Neuronal stem cell (in vitro differentiated cells): ENCODE measurements around the gene ERCC2.
A peak's percentile ranks its signal among the peaks of the same experiment; 100 is the strongest.

ENCODE experiments used
- DNase-seq: peaks from one replicate; pipeline ENCODE4 v3.0.0-alpha.2; 2013; ENCODE audit warnings: low spot score
- H2AFZ ChIP-seq: one replicate; pipeline ENCODE4 v1.6.1; 2013; ENCODE audit warnings: mild to moderate bottlenecking, low read length, inconsistent platforms
- H2AK5ac ChIP-seq: 2 replicates; pipeline ENCODE4 v1.6.1; 2013; ENCODE audit warnings: low read depth, mild to moderate bottlenecking, inconsistent platforms, low read length, moderate library complexity, mixed read lengths
- H2BK120ac ChIP-seq: 2 replicates; pipeline ENCODE4 v1.6.1; 2013; ENCODE audit warnings: low read depth, mild to moderate bottlenecking, inconsistent platforms, low read length, moderate library complexity, mixed read lengths
- H2BK12ac ChIP-seq: one replicate; pipeline ENCODE4 v1.6.1; 2013; ENCODE audit warnings: low read length, inconsistent platforms
- H2BK15ac ChIP-seq: 2 replicates; pipeline ENCODE4 v1.6.1; 2013; ENCODE audit warnings: mild to moderate bottlenecking, low read length, inconsistent platforms, mixed read lengths
- H2BK5ac ChIP-seq: one replicate; pipeline ENCODE4 v1.6.1; 2013; ENCODE audit warnings: inconsistent platforms, mild to moderate bottlenecking, low read length, moderate library complexity
- H3K14ac ChIP-seq: one replicate; pipeline ENCODE4 v1.6.1; 2013; ENCODE audit warnings: low read length, inconsistent platforms
- H3K18ac ChIP-seq: 2 replicates; pipeline ENCODE4 v1.6.1; 2013; ENCODE audit warnings: low read length, inconsistent platforms
- H3K23ac ChIP-seq: 2 replicates; pipeline ENCODE4 v1.6.1; 2013; ENCODE audit warnings: low read depth, mild to moderate bottlenecking, mixed read lengths, low read length, inconsistent platforms; ENCODE audit not compliant: poor library complexity
- H3K27ac ChIP-seq: replicated peaks from 3 replicates; pipeline ENCODE4 v1.5.1; 2013; ENCODE audit warnings: low read length, inconsistent platforms
- H3K27me3 ChIP-seq, 3 experiments: 2 replicates each; pipeline ENCODE4 v1.6.1; 2013; ENCODE audit warnings: low read length in 3 of 3, mild to moderate bottlenecking in 2 of 3, inconsistent platforms in 1 of 3, low read depth in 1 of 3, mixed read lengths in 1 of 3, moderate library complexity in 1 of 3; ENCODE audit not compliant: control insufficient read depth in 3 of 3, insufficient read depth in 3 of 3
- H3K36me3 ChIP-seq, 2 donors: replicated peaks in 1 of 2; 2 replicates each; pipeline ENCODE4 v1.6.1; 2013; ENCODE audit warnings: low read length in 2 of 2; ENCODE audit not compliant: control insufficient read depth in 2 of 2, insufficient read depth in 2 of 2
- H3K4ac ChIP-seq: 2 replicates; pipeline ENCODE4 v1.6.1; 2013; ENCODE audit warnings: inconsistent platforms, mild to moderate bottlenecking, low read length, moderate library complexity
- H3K4me1 ChIP-seq, 2 donors: 1 replicate in 1 of 2; 2 replicates in 1 of 2; pipeline ENCODE4 v1.6.1; 2013; ENCODE audit warnings: low read length in 2 of 2, low read depth in 1 of 2; ENCODE audit not compliant: control insufficient read depth in 2 of 2, insufficient read depth in 1 of 2
- H3K4me2 ChIP-seq: one replicate; pipeline ENCODE4 v1.6.1; 2013; ENCODE audit warnings: mild to moderate bottlenecking, low read length, inconsistent platforms; ENCODE audit not compliant: insufficient read depth, poor library complexity, severe bottlenecking
- H3K4me3 ChIP-seq, 2 donors: 2 replicates each; pipeline ENCODE4 v1.5.1; 2013; ENCODE audit warnings: low read length in 2 of 2, mild to moderate bottlenecking in 2 of 2, inconsistent platforms in 1 of 2, moderate library complexity in 1 of 2
- H3K79me1 ChIP-seq: one replicate; pipeline ENCODE4 v1.6.1; 2013; ENCODE audit warnings: low read depth, mild to moderate bottlenecking, inconsistent platforms, low read length, moderate library complexity
- H3K9ac ChIP-seq: one replicate; pipeline ENCODE4 v1.6.1; 2013; ENCODE audit warnings: mild to moderate bottlenecking, low read depth, low read length, inconsistent platforms; ENCODE audit not compliant: poor library complexity
- H3K9me3 ChIP-seq, 2 donors: replicated peaks in 1 of 2; 2 replicates each; pipeline versions ENCODE3 to v1.6.1; 2013; ENCODE audit warnings: low read length in 2 of 2, mild to moderate bottlenecking in 2 of 2, inconsistent platforms in 1 of 2, low read depth in 1 of 2, mixed read lengths in 1 of 2, moderate library complexity in 1 of 2; ENCODE audit not compliant: control insufficient read depth in 2 of 2, insufficient read depth in 1 of 2
- H4K8ac ChIP-seq: one replicate; pipeline ENCODE4 v1.6.1; 2013; ENCODE audit warnings: low read depth, mild to moderate bottlenecking, inconsistent platforms, low read length, moderate library complexity
- H4K91ac ChIP-seq: one replicate; pipeline ENCODE4 v1.6.1; 2013; ENCODE audit warnings: low read length, low read depth, mild to moderate bottlenecking, inconsistent platforms; ENCODE audit not compliant: poor library complexity
- WGBS, 2 donors: extraction: QIAGEN DNeasy Blood & Tissue Kit; methylation state at CpG; one replicate each; pipeline ENCODE4 v1.1.7; 2013; ENCODE audit warnings: missing lambda C conversion rate in 2 of 2, mixed read lengths in 1 of 2; ENCODE audit not compliant: insufficient read length in 2 of 2, insufficient replicate concordance in 1 of 2; ENCODE audit errors: extremely low coverage in 2 of 2; 5-methylcytosine and 5-hydroxymethylcytosine counted together

ERCC2 gene

GRCh38 chr19:45323671-45324081, 46.7 kb downstream of the ERCC2 start:
- Histone ChIP-seq H2BK5ac (no peak overlapping the region), H3K4ac (no peak overlapping the region), H2AK5ac (no peak overlapping the region), H3K4me2 (peak overlapping the region; percentile 78), H2BK120ac (no peak overlapping the region), H2AFZ (peak overlapping the region; percentile 78), H3K23ac (no peak overlapping the region), H3K9ac (no peak overlapping the region), H4K8ac (no peak overlapping the region), H2BK15ac (peak overlapping the region; percentile 62), H2BK12ac (no peak overlapping the region), H3K4me1 (peaks cover 13 to 14% of the 10 kb centered on the region in 2 donors), H4K91ac (no peak overlapping the region), H3K27me3 (peaks cover 0 to 31% (median 17%) of the 10 kb centered on the region in 3 experiments), H3K4me3 (peak overlapping the region in 1 of 2 donors; percentile 47), H3K79me1 (no peaks in the 10 kb centered on the region), H3K14ac (no peak overlapping the region), H3K18ac (peak overlapping the region; percentile 93), H3K9me3 (no peaks in the 10 kb centered on the region), H3K36me3 (no peaks in the 10 kb centered on the region), H3K27ac (no peak overlapping the region)
- no peak for DNase-seq
- no CpG with 5 or more reads among the region's 30 CpGs for WGBS, 2 donors

GRCh38 chr19:45322744-45323281, 47.6 kb downstream of the ERCC2 start, which contains the start of gene CKM:
TSS of gene CKM (minus strand) at chr19:45322875. CDS start at chr19:45319713, 3,162 bp downstream.
- peak within 1 kb of the TSS; percentile 39 for H3K14ac ChIP-seq
- no peak within 1 kb of the TSS for H2BK5ac ChIP-seq
- peak within 1 kb of the TSS; percentile 59 for H2AK5ac ChIP-seq
- no peak within 1 kb of the TSS for H4K91ac ChIP-seq
- peak within 1 kb of the TSS; percentile 7 for H2BK12ac ChIP-seq
- no peak within 1 kb of the TSS for H4K8ac ChIP-seq
- H3K27ac ChIP-seq = no peak within 1 kb of the TSS
- H3K9me3 ChIP-seq = no peaks in the 10 kb centered on the region
- peak within 1 kb of the TSS; percentile 93 for H3K18ac ChIP-seq
- no peak for DNase-seq
- H2BK120ac ChIP-seq = peak within 1 kb of the TSS; percentile 9
- peaks cover 0 to 31% (median 21%) of the 10 kb centered on the region in 3 experiments for H3K27me3 ChIP-seq
- H3K23ac ChIP-seq = no peak within 1 kb of the TSS
- H3K9ac ChIP-seq = no peak within 1 kb of the TSS
- peak within 1 kb of the TSS; percentile 78 for H3K4me2 ChIP-seq
- peak within 1 kb of the TSS; percentile 78 for H2AFZ ChIP-seq
- H3K36me3 ChIP-seq = no peaks in the 10 kb centered on the region
- WGBS, 2 donors = no CpG with 5 or more reads among the region's 15 CpGs
- no peaks in the 10 kb centered on the region for H3K79me1 ChIP-seq
- H3K4me1 ChIP-seq = peaks cover 13 to 14% of the 10 kb centered on the region in 2 donors
- H2BK15ac ChIP-seq = no peak within 1 kb of the TSS
- H3K4ac ChIP-seq = no peak within 1 kb of the TSS
- H3K4me3 ChIP-seq = peak within 1 kb of the TSS in 1 of 2 donors; percentile 47

- Histone ChIP-seq H2BK12ac (no peak overlapping the region), H2AK5ac (no peak overlapping the region), H2BK15ac (no peak overlapping the region), H2BK5ac (no peak overlapping the region), H3K18ac (peak overlapping the region; percentile 44), H4K91ac (no peak overlapping the region), H3K14ac (no peak overlapping the region), H3K27ac (no peak overlapping the region), H3K4me3 (no peak overlapping the region), H2BK120ac (peak overlapping the region; percentile 9), H3K4me1 (peaks cover 13 to 14% of the 10 kb centered on the region in 2 donors), H3K36me3 (no peaks in the 10 kb centered on the region), H3K9me3 (no peaks in the 10 kb centered on the region), H3K23ac (no peak overlapping the region), H2AFZ (no peak overlapping the region), H3K4ac (no peak overlapping the region), H3K4me2 (no peak overlapping the region), H4K8ac (no peak overlapping the region), H3K79me1 (no peaks in the 10 kb centered on the region), H3K9ac (no peak overlapping the region), H3K27me3 (peaks cover 0 to 31% (median 21%) of the 10 kb centered on the region in 3 experiments)
- no peak for DNase-seq
- no CpG with 5 or more reads among the region's 11 CpGs for WGBS, 2 donors
Measured at GRCh38 chr19:45322311-45322710, 48.1 kb downstream of the ERCC2 start.

GRCh38 chr19:45321848-45322247, 48.5 kb downstream of the ERCC2 start:
- no CpG with 5 or more reads among the region's 7 CpGs for WGBS, 2 donors
- Histone ChIP-seq H4K91ac (no peak overlapping the region), H3K18ac (no peak overlapping the region), H3K23ac (no peak overlapping the region), H3K27ac (no peak overlapping the region), H2BK12ac (no peak overlapping the region), H3K4me2 (no peak overlapping the region), H2BK120ac (peak overlapping the region; percentile 9), H3K14ac (no peak overlapping the region), H2BK15ac (no peak overlapping the region), H2AFZ (no peak overlapping the region), H3K27me3 (peaks cover 0 to 31% (median 21%) of the 10 kb centered on the region in 3 experiments), H3K9ac (no peak overlapping the region), H4K8ac (no peak overlapping the region), H3K79me1 (no peaks in the 10 kb centered on the region), H2BK5ac (no peak overlapping the region), H3K9me3 (no peaks in the 10 kb centered on the region), H3K4ac (no peak overlapping the region), H3K36me3 (no peaks in the 10 kb centered on the region), H2AK5ac (no peak overlapping the region), H3K4me1 (peaks cover 13 to 14% of the 10 kb centered on the region in 2 donors), H3K4me3 (no peak overlapping the region)
- DNase-seq = no peak
